GM18909 (cell line): ENCODE measurements around the gene TSPAN31.

Experiments
- ATAC-seq: cut with Tn5 transposase; IDR thresholded peaks from one replicate; pipeline ENCODE4 v1.9.1; 2021; ENCODE audit warnings: mild to moderate bottlenecking; ENCODE audit not compliant: unreplicated experiment, poor library complexity

Gene TSPAN31

DNA sequence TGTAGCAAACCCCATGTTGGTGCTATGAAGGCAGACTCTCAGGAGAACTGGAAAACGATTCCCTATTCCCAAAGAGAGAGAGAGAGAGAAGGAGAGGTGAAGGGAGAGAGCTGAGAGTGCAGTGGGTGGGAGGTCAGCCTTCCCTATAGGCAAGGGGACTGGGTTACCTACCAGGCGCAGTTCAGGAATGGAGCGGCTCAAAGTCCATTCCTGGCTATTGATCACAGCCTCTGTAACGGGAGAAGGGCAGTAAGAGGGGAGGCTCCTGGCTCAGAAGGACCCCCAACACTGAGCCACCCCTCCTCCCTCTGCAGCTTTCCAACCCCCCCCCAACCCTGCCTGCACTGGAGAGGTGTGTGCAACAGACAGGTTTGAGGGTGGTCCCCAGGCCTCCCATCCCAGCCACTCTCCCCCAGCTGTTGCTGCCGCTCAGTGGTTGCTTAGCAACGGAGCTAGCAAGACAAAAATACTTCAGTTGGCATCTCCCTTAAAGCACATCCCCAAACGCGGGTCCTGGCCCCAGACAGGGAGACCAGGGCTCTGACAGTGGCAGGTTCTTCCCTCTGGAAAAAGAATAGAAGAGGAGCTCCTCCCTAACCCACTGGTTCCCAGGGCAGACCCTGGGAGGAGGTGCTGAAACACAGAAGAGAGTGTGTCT, 9.5 kb upstream of the TSPAN31 start:
- no peak for ATAC-seq

DNA sequence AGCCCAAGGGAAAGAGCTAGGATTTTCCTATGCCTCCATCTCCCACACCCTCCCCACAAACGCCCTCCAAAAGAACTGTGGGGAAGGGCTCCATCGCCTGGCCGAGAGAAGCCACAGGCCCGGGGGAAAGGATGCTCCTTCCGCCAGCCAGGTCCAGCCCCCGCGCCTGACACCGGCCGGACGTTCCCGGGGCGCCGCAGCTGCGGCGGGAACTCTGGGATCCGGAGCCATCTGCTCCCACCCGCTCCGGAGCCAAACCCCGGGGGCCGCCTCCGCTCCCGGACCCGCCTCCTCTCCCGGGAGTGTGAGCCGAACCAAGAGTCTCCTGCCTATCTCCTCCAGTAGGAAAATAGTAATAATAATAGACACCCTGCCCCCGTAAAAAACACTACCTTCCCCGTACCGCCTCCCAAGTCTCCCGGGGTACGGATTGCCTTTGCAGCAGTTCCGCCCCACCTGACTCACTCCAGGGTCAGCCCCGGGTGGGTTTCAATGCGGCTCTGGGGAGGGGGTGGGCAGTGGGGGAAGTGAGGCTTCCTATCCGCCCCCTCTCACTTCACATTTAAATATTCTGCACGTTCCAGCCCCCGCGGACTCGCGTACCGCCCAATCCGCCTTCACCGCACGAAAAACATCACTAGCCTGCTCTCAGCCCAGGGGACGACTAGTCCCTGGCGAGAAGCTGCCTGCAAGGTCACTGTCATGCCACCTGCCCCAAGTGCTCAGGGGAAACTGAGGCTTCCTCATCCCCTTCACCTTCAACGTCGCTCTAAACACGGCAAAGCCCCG, 8.7 kb upstream of the TSPAN31 start:
- ATAC-seq = no peak

DNA sequence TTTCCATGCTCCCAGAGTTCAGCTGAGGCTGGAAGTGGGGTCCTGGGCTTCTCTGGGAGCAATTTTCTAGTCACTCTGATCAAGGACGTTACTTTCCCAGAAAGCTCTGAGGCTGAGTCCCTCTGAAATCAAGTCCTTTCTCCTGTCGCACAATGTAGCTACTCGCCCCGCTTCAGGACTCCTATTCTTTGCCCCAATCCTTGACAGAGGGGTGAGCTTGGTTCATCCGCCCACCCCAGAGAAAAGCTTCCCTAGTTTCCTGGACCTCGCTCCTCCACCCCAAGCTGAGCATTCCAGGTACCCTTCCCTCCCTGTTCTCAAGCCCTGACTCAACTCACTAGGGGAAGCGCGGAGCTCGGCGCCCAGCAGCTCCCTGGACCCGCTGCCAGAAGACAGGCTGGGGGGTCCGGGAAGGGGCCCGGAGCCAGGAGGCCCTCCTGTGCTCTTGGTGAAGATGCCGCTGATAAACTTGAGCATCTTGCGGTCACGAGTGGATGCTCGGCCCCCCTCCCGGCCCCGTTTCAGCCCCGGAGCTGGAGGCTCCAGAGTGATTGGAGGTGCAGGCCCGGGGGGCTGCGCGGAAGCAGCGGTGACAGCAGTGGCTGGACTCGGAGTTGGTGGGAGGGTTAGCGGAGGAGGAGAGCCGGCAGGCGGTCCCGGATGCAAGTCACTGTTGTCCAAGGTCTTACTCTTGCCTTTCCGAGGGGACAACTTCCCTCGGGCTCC, 7.9 kb upstream of the TSPAN31 start:
- no peak for ATAC-seq

DNA sequence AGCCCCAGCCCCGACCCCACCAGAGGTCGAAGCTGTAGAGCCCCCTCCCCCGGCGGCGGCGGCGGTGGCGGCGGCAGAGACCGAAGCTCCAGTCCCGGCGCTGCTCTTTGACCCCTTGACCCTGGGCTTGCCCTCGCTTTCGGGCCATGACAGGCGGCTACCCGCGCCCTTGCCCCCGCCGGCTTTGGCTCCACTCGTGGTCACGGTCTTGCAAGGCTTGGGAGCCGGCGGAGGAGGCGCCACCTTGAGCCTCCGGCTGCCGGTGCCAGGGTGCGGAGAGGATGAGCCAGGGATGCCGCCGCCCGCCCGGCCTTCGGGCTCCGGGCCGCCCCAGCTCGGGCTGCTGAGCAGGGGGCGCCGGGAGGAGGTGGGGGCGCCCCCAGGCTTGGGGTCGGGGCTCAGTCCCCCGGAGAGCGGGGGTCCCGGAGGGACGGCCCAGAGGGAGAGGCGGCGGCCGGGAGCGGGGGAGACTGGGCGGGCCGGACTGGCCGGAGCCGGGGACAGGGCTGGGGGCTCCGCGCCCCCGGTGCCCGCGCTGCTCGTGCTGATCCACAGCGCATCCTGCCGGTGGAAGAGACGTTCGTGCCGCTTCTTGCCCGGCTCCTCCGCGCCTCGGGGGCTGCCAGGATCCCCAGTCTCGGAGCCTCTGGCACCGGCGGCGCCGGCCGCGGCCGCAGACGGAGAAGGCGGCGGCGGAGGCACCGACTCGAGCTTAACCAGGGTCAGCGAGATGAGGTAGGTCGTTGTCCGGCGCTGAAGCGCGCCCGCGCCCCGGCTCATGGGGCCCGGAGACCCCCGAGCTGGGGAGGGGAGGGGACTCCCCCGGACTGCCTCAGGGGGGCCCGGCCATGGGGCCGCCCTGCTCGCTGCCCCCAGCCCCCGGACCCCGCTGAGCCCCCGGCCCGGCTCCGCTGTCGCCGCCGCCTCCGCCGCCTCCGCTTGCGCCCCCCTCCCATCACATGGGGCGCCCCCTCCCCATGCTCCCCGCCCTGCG, 7.1 kb upstream of the TSPAN31 start:
- ATAC-seq = no peak

DNA sequence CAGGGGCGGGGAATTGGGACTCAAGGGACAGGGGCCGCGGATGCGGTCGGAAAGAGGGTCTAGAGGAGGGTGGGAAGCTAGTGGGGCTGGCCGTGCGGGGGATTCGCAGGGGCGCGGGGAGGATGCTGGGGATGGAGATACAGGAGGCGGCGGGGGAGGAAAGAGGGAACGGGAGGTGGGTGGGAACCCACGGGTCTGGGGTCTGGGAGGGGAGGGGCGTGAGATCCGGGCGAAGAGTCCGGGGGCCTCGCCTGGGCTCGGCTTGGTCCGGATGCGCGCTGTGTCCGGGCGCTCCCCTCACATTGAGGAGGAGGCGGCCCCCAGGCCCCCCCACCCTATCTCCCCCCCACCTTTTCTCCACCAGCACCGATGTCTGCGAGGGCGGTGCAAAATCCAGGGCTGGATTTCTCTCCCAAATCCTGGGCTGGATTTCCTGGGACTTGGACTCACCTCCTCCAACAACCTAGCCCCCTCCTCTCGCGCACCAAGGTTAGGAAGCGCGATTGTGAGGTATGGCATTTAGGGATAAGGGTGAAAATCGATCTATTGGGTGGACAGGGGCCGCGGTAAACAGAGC, 6.1 kb upstream of the TSPAN31 start, which contains the start of gene AGAP2:
Gene AGAP2 (minus strand): TSS at position 82 of the 577 bp plus-strand sequence. CDS start 496 bp downstream, outside the sequence.
- ATAC-seq = no peak

DNA sequence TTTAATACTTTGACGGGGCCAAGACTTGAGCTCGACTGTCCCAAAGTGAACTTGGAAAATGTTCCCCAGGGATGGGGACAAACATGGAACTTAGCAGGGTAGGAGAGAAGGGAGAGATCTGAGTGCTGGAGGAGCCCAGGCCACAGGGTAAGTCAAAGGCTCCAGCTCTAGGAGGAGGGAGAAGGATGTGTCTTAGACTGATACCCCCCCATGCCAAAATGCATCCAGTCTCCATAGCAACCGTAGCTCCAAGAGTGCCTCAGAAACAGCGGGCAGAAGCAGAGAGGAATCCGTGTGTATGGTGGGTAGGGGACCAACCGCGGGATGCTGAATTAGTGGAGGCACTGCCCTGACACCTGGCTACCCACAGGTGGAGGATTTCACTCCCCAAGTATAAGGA, 5.5 kb upstream of the TSPAN31 start:
- ATAC-seq = no peak

DNA sequence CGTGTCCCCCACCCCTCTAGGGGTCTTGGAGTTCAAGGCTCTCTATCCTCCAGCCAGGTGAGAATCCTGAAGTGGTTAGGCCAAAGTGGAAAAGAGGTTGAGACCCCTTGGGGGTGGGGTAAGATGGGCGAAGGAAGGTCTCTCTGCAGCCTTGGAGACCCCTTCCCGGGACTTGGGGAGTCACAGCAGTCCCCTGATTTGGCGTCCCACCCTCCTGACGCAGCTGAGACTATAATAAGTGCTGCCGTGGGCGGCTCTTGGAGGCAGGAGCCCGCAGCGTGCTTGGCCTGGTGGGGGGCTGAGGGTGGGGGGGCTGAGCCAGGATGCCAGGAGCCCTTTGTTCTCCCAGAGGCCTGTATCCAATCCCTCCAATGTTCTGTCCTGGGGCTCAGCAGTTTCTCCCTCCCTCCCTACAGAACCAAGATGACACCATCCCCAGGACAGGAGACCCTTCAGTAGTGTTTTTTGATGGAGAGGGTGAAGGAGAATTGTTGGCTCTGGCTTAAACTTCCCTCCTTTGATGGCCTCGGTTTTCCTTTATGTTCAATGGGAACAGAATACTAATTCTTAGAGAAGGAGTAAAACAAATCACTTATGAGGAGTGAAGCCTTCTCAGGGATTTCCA, 4.8 kb upstream of the TSPAN31 start:
- ATAC-seq = no peak

DNA sequence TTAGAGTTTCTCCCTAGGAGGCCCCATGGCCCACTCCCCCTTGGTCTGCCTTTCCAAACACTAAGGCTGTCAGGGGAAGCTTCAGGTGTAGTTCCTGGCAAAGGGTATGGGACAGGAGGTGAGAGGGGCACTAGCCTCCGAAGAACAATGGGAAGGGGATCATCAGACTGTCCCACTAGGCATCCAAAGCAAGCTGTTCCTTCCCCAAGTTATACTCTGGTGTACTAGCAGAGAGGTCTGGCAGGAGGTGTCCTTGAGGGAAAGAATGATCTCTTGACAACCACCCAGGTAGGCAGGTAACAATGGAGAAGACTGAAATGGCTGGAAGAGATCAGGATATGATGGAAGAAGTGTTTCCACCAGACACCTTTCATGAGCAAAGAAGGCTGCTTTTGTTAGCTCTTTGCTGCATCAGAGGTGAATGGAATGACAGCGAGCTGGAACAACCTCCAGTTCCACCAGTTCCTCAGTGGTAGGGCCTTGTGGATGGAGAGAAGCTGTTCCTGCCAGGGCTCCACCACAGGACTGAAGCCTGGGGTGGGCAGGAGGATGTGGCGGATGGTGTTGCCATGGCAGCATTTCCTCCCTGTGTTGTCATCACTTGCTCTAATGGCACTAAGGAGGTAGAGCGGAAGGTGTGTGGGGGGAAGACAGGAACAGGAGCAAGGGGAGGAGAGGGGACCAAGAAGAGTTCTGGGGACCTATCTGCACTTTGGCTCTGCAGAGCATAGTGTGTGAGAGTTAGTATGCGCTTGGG, 4.0 kb upstream of the TSPAN31 start:
- ATAC-seq = peak; percentile 56

DNA sequence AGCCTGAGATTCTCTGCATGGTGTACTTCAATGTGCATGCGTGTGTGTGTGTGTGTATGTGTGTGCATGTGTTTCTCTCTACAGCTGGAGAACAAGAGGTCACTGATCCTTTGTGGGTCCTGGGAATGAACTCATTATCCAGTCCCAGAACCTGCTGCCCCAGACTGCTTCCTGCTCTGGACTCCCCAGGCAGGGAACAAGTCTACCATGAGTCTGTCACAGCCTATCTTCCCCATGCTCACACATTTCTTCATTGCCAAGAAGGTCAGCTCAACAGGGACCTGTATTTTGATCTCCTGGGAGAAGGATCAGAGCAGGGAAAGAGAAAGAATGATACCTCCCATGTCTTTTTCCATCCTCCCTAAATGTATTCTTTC, 3.4 kb upstream of the TSPAN31 start:
- ATAC-seq = no peak

DNA sequence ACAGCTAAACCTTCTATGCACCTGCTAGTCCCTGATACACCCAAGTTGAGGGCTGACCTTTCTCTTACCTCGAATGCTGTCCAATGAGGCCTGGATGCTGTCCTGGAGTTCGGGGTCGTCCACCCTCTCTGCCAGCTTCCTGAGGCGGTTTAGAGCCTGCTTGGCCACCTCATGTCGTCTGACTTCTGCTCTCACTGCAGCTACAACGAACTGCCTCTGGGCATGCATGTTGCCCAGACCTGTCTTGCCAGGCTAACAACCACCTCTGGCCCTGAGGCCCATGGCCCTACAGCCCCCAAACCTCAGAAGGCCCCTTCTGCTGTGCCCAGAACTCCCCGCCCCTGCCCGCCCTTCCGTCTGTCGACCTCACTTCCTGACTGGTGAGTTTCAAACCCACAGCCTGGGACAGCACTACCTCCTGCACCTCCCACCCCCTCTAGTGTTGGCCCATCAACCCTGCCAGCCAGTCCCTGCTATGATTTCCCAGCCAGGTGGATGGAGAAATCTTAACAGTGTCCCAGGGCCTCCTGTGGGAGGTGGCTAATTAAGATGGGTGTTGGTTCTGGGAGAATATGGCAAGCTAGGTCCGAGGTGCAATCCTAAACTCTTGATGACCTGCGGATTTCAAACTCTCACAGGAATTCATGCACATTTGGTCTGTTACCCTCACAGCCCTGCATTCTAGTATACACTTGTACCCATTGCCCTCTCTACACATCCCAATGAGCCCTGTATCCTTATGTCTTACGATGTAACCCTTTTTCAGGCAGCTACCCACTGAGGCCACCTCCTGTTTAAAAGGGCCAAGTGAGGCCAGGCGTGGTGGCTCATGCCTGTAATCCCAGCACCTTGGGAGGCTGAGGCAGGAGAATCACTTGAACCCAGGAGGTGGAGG, 2.7 kb upstream of the TSPAN31 start:
- ATAC-seq = peak; percentile 61

DNA sequence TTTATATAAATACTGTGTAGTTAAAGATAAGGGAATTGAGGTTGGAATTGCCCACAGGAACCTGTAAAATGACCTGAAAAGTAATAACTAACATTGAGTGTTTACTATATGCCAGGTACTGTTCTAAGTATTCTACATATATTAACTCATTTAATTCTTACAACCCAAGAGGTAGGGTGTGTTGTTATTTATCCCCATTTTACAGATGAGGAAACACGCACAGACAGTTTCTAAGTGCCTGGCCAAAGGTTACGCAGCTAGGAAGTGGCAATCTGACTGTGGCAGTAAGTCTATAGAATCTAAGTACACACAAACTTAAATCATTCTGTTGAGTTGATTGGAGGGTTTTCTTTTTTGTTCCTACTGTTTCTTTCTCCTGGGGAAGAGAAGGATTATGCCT, 1.1 kb upstream of the TSPAN31 start:
- ATAC-seq = no peak

DNA sequence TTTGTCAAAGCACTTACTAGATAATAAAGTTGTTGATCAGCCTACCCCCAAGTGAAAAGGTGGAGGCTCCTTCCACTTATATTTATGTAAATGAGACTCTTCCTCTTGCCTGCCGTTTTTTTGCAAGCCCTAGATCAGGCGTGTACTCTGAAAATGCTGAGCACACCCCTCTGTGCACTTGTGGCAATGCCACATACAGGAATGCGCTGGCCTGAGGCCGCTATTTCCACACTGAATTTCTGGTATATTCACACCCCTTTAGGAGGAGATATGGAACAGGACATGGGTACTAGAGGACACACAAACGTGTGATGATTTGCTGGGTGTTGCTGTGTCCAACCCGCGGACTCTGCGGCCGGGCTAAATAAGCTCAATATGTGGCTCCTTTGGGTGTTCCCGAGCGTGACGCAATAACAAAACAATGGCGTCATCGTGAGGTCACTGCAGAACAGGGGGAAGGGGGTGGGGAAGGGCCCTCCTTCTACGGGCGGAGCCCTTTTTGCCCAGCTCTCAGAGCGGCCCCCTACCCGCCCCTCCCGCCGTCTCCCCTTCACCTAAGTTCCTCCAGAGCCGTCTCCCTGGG, 554 bp upstream of the TSPAN31 start:
- ATAC-seq = peak; percentile 36

DNA sequence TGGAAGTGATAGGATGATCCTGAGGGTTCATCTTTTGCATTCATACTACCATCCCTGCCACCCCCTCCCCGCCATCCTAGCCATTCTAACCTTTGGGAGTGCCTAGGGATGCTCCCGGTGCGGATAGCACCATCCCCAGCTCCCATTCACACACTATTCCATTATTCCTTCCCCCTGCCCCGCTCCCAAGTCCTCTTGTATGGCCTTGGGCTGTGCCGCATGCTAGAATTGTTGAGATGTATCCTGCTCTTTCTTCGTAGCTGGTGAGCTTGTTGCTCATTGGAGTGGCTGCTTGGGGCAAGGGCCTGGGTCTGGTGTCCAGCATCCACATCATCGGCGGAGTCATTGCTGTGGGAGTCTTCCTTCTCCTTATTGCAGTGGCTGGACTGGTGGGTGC, 644 bp downstream of the TSPAN31 start:
- ATAC-seq = no peak

DNA sequence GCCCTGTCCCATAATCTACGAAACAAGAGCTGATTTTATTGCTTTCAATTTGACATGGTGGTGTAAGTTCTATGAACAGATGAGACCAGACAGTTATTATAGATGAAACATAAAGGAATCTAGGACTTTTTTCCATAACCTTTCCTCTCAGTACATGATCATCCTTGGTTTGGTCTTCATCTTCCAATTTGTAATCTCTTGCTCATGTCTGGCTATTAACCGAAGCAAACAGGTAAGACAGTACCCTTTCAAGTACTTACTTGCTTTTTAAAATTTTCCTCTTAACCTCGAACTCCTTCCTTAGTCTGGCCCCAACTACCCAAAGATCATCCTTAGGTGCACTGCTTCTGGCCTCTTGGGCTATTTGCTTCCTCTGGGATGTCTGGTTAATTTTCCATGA, 1.2 kb downstream of the TSPAN31 start:
- ATAC-seq = no peak

DNA sequence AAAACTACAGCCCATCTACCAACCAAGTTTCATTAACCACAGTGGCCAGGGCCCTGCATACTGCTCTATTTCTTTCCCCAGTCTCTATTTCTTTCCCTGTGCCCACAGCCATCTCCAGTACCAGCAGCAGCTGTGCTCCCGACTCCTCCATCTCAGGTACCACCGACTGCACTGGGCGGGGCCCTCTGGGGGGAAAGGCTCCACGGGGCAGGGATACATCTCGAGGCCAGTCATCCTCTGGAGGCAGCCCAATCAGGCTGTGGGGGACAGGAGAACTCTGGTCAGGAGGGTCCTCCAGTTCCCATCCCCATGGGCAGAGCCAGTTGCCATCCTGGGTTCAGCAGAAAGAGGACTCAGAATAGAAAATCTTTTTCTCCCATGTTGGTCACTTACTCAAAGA, 4.2 kb downstream of the TSPAN31 start:
- no peak for ATAC-seq

DNA sequence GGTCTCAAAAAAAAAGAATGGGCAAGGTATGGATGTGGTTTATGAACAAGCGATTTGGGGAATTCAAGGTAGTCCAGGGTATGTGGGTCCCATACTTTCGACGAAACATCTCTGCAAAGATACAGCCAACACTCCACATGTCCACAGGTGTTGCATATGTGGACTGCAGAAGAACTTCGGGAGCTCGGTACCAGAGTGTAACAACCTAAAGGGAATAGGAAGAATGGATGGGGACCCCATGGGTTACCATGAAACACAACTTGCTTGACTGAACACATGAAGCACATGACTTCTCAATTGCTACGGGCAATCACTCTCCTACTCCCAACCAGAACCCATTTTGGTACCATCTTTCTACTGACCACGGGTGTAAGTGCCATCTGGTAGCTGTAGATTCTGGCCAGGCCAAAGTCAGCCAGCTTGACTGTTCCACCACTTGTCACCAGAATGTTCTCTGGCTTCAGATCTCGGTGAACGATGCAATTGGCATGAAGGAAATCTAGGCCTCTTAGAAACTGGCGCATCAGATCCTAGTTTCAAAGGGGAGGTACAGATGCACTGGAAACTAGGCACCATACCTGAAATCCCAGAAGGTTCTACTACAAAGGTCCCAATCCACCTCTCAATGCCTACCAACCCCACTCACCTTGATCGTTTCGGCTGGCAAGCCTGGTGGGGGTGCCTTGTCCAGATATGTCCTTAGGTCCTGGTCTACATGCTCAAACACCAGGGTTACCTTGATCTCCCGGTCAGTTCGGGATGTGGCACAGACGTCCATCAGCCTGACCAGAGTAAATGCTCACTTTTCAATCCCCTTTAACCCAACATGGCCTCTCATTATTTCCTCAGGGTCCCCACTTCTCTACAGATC, 6.0 kb downstream of the TSPAN31 start:
- ATAC-seq = no peak
